Gastrocnemius medialis (tissue), 4 donors: ENCODE results near the gene GANC. TPM values are rescaled to one million over a fixed set of nuclear protein-coding genes. Genes with fewer than 3 reads are reported as not detected.
"Not testable (repeated sequence)": the region's sequence is repeated elsewhere in the genome, so short reads cannot be mapped to it uniquely, and the experiment has no call there.

Experiments used
- ATAC-seq, 2 donors: fragments of 150-250 bp; one replicate each; pipeline ENCODE4 v1.9.1; 2016
- DNase-seq, 2 donors: peaks; one replicate each; pipeline ENCODE4 v3.0.0-alpha.2; 2019
- H3K27ac ChIP-seq, 4 donors: fragments of 200-600 bp; sonication (generic); 1 replicate in 1 of 4; 2 replicates in 3 of 4; pipeline ENCODE4 v1.5.1; 2016 to 2018; ENCODE audit warnings: mild to moderate bottlenecking in 2 of 4, moderate library complexity in 1 of 4
- H3K27me3 ChIP-seq, 3 donors: fragments of 200-600 bp; sonication (generic) in 2 of 3; 1 replicate in 1 of 3; 2 replicates in 2 of 3; pipeline versions ENCODE4 v1.5.1 to v1.6.0; 2016 to 2019; ENCODE audit warnings: mild to moderate bottlenecking in 1 of 3, moderate library complexity in 1 of 3
- H3K36me3 ChIP-seq, 2 donors: fragments of 200-600 bp; sonication (generic) in 1 of 2; one replicate each; pipeline ENCODE4 v1.5.1; 2017 to 2018
- H3K4me1 ChIP-seq, 2 donors: fragments of 200-600 bp; sonication (generic) in 1 of 2; one replicate each; pipeline ENCODE4 v1.5.1; 2016 to 2017; ENCODE audit warnings: mild to moderate bottlenecking in 2 of 2
- H3K4me3 ChIP-seq, 4 donors: fragments of 200-600 bp; sonication (generic) in 3 of 4; 1 replicate in 1 of 4; 2 replicates in 3 of 4; pipeline ENCODE4 v1.5.1; 2016 to 2019; ENCODE audit warnings: mild to moderate bottlenecking in 2 of 4
- H3K9me3 ChIP-seq, 3 donors: fragments of 200-600 bp; sonication (generic) in 2 of 3; 1 replicate in 1 of 3; 2 replicates in 2 of 3; pipeline ENCODE4 v1.5.1; 2016 to 2019
- CTCF ChIP-seq, 5 experiments: fragments of 450-650 bp in 3 of 5; fragments of 200-600 bp in 2 of 5; sonication (generic) in 2 of 5; IDR thresholded peaks in 4 of 5; conservative IDR thresholded peaks in 1 of 5; 1 replicate in 4 of 5; 2 replicates in 1 of 5; pipeline ENCODE4 v1.5.1; 2016 to 2019; ENCODE audit warnings: antibody characterized with exemption in 5 of 5, mild to moderate bottlenecking in 3 of 5, moderate library complexity in 3 of 5
- POLR2A ChIP-seq, 2 donors: fragments of 450-650 bp; IDR thresholded peaks; one replicate each; pipeline ENCODE4 v1.6.1; 2017; ENCODE audit warnings: antibody characterized with exemption in 2 of 2, mild to moderate bottlenecking in 2 of 2, moderate library complexity in 2 of 2
- in situ Hi-C, 4 donors: fragments of 200-750 bp; cut with MboI; loops; one replicate each; pipeline versions ENCODE4 v1.15.0 to v1.8.0; 2017; ENCODE audit warnings: low sequenced_read_pairs in 4 of 4
- intact Hi-C: fragments of 100-400 bp; cut with DNase I; formaldehyde crosslinking; loops from one replicate; pipeline ENCODE4 v1.15.1; 2023; ENCODE audit warnings: low total_unique reads
- total RNA-seq, 4 donors: library from RNA; depleted of rRNA; stranded (reverse); fragments of >200 nt; gene quantifications; one replicate each; pipeline versions ENCODE4 v1.1.0 to v1.2.3, GENCODE V29; 2016

Gene GANC
- total RNA-seq, 4 donors from 2014 or later, result 5.9 to 26.3 (median 11.9) TPM

DNA sequence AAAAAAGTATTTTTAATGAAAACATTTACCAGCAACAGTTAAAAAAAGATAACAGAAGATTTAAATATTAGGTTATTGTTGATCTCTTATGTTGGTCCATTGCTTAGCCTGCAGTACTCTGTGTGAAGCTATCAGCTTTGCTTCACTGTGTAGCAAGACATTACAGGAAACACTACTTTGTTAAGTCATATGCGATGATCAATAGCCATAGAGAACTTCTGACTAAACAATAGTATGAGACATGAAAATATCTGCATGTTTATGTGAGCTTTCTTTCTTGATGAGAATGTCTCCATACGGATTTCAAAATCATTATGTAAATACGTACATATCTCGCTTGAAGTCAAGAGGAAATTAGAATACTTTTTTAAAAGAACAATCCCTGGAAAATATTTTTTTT, 59.3 kb downstream of the GANC start:
- TF ChIP-seq POLR2A (IDR thresholded peaks at IDR 0.05), result no peak
- no peak for TF ChIP-seq CTCF (IDR thresholded peaks at IDR 0.05 in 4 of 5, conservative IDR thresholded peaks at IDR 0.05 in 1 of 5)
- Histone ChIP-seq H3K4me1 (peaks cover 23 to 30% of the 10 kb centered on the region in 2 donors), H3K36me3 (peaks cover 0 to 15% of the 10 kb centered on the region in 2 donors), H3K9me3 (no peaks in the 10 kb centered on the region), H3K27ac (peak overlapping the region; percentile 84 to 90 (median 87)), H3K27me3 (no peaks in the 10 kb centered on the region), H3K4me3 (no peak overlapping the region)
- ATAC-seq (no peak), DNase-seq (no peak)
- in situ Hi-C loops, result no loop called here
- intact Hi-C loops, result loop anchor here (5.0 kb wide), 2 partner anchors 55 to 140 kb away; no protein-coding TSS in a partner anchor

DNA sequence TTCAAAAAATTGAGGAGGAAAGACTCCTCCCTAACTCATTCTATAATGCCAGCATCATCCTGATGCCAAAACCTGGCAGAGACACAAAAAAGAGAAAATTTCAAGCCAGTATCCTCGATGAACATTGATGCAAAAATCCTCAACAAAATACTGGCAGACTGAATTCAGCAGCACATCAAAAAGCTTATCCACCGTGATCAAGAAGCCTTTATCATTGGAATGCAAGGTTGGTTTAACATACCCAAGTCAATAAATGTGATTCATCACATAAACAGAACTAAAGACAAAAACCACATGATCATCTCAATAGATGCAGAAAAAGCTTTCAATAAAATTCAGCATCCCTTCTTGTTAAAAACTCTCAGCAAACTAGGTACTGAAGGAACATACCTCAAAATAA, 62.1 kb downstream of the GANC start:
- in situ Hi-C loops (no loop called here), intact Hi-C loops (no loop called here)
- no peak for TF ChIP-seq CTCF (IDR thresholded peaks at IDR 0.05 in 4 of 5, conservative IDR thresholded peaks at IDR 0.05 in 1 of 5)
- TF ChIP-seq POLR2A (IDR thresholded peaks at IDR 0.05), result no peak
- Histone ChIP-seq H3K27ac (no peak overlapping the region), H3K36me3 (peaks cover 0 to 19% of the 10 kb centered on the region in 2 donors), H3K9me3 (no peaks in the 10 kb centered on the region), H3K27me3 (no peaks in the 10 kb centered on the region), H3K4me3 (no peak overlapping the region), H3K4me1 (peaks cover 29 to 33% of the 10 kb centered on the region in 2 donors)
- ATAC-seq, result no peak
- DNase-seq, result no peak

GRCh38 chr15:42336650-42337049, 63.6 kb downstream of the GANC start:
- in situ Hi-C loops, H3K9me3 ChIP-seq, ATAC-seq, DNase-seq, H3K27ac ChIP-seq, intact Hi-C loops, H3K27me3 ChIP-seq, H3K4me3 ChIP-seq: not testable (repeated sequence)
- peaks cover 0 to 19% of the 10 kb centered on the region in 2 donors for H3K36me3 ChIP-seq
- H3K4me1 ChIP-seq, result peaks cover 15 to 24% of the 10 kb centered on the region in 2 donors

- H3K4me3 ChIP-seq, H3K9me3 ChIP-seq, DNase-seq, H3K27ac ChIP-seq, intact Hi-C loops, H3K27me3 ChIP-seq, ATAC-seq, in situ Hi-C loops: not testable (repeated sequence)
- Histone ChIP-seq H3K4me1 (peaks cover 10 to 20% of the 10 kb centered on the region in 2 donors), H3K36me3 (peaks cover 0 to 19% of the 10 kb centered on the region in 2 donors)
Observed at GRCh38 chr15:42337104-42337503, 64.1 kb downstream of the GANC start.

GRCh38 chr15:42338500-42338899, 65.5 kb downstream of the GANC start:
- in situ Hi-C loops (no loop called here), intact Hi-C loops (no loop called here)
- H3K36me3 ChIP-seq, result peaks cover 0 to 19% of the 10 kb centered on the region in 2 donors
- DNase-seq, result no peak
- H3K4me1 ChIP-seq, result peaks cover 16 to 21% of the 10 kb centered on the region in 2 donors
- no peaks in the 10 kb centered on the region for H3K9me3 ChIP-seq
- H3K4me3 ChIP-seq, result no peak overlapping the region
- H3K27ac ChIP-seq, result peak overlapping the region; percentile 19 to 41 (median 24)
- peak in 1 of 2 donors; percentile 29 for ATAC-seq
- TF ChIP-seq POLR2A (IDR thresholded peaks at IDR 0.05) (no peak), CTCF (IDR thresholded peaks at IDR 0.05 in 4 of 5, conservative IDR thresholded peaks at IDR 0.05 in 1 of 5) (no peak)
- no peaks in the 10 kb centered on the region for H3K27me3 ChIP-seq
